Body of pancreas (tissue), 4 donors: ENCODE data around the gene ZBTB5.
"Not testable (repeated sequence)": the region's sequence is repeated elsewhere in the genome, so short reads cannot be mapped to it uniquely, and the experiment has no call there.

Experiments used
- CTCF ChIP-seq, 7 experiments: fragments of 450-650 bp in 4 of 7; fragments of 200-600 bp in 3 of 7; sonication (generic) in 3 of 7; IDR thresholded peaks; one replicate each; pipeline ENCODE4 v1.5.1; 2016 to 2019; ENCODE audit warnings: antibody characterized with exemption in 7 of 7
- POLR2A ChIP-seq, 3 donors: fragments of 450-650 bp; IDR thresholded peaks; one replicate each; pipeline ENCODE4 v1.6.1; 2016; ENCODE audit warnings: antibody characterized with exemption in 3 of 3, mild to moderate bottlenecking in 2 of 3

- not testable (repeated sequence) for TF ChIP-seq CTCF, POLR2A (IDR thresholded peaks at IDR 0.05)
Observed at GRCh38 chr9:37473982-37474381, 8.7 kb upstream of the ZBTB5 start.
